ENCODE data around the gene GPC4. TPM values are rescaled to one million over a fixed set of nuclear protein-coding genes. Genes with fewer than 3 reads are reported as not detected.

GPC4 gene
- total and polyA plus RNA-seq, 2 donors (not counting 3 experiments of a cell fraction or from before 2014, with no cell fraction given): 0.20 TPM; not detected in 1

- intact Hi-C loops (cut with micrococcal nuclease) (no loop called here), dilution Hi-C loops (cut with MboI; ENCODE audit: extremely low pct_ligation_motif_present, low sequenced_read_pairs) (no loop called here)
- ChIA-PET POLR2A (no interaction called here), CTCF (no interaction called here)
- BruUV-seq (replicated peaks): no TSS peak
- no peaks in the 10 kb centered on the region for H4K20me1 ChIP-seq (replicated peaks; ENCODE audit: control insufficient read depth, extremely low read depth, insufficient read depth, low read length)
- no peak for DNase-seq (ENCODE audit: low read depth, low spot score)
- H3K9me1 ChIP-seq (replicated peaks; ENCODE audit: control insufficient read depth, extremely low read depth, insufficient read depth, low read length): no peaks in the 10 kb centered on the region
- H3K27ac ChIP-seq (ENCODE audit: insufficient read depth, low read depth, low read length): no peak overlapping the region
- no peak overlapping the region for H2AFZ ChIP-seq (ENCODE audit: low read depth, low read length)
- TF ChIP-seq CTCF (IDR thresholded peaks at IDR 0.05; ENCODE audit: extremely low read depth in 1 of 2, insufficient read depth in 1 of 2, low read depth in 1 of 2, low read length in 2 of 2) (no peak), MYC (IDR thresholded peaks at IDR 0.05; ENCODE audit: low read depth, low read length) (no peak), JUN (IDR thresholded peaks at IDR 0.05; ENCODE audit: borderline replicate concordance, insufficient read depth, insufficient read length, low read depth) (no peak), EZH2 (IDR thresholded peaks at IDR 0.05; ENCODE audit: borderline replicate concordance, low read depth, low read length, severe bottlenecking) (no peak), FOS (IDR thresholded peaks at IDR 0.05; ENCODE audit: borderline replicate concordance, insufficient read depth, low read length) (no peak), GATA2 (IDR thresholded peaks at IDR 0.05; ENCODE audit: insufficient read depth, insufficient read length, low read depth, low read length) (no peak), POLR2A (IDR thresholded peaks at IDR 0.05; ENCODE audit: low read depth, low read length) (no peak), MAX (IDR thresholded peaks at IDR 0.05; ENCODE audit: insufficient read depth, insufficient read length) (no peak), POLR2AphosphoS5 (IDR thresholded peaks at IDR 0.05; ENCODE audit: insufficient read depth, low read depth, low read length) (no peak)
- H3K9ac ChIP-seq (replicated peaks; ENCODE audit: extremely low read depth, insufficient read depth, low read length): no peak overlapping the region
- FAIRE-seq: no peak
- H3K27me3 ChIP-seq (ENCODE audit: control insufficient read depth in 2 of 2, insufficient read depth in 2 of 2, low read length in 2 of 2): no peaks in the 10 kb centered on the region
- no peaks in the 10 kb centered on the region for H3K79me2 ChIP-seq (ENCODE audit: control insufficient read depth, insufficient read depth, low read length)
- H3K36me3 ChIP-seq (ENCODE audit: control insufficient read depth in 2 of 2, extremely low read depth in 1 of 2, insufficient read depth in 2 of 2, low read length in 2 of 2): no peaks in the 10 kb centered on the region
- H3K4me2 ChIP-seq (ENCODE audit: insufficient read depth, low read length): no peak overlapping the region
- H3K9me3 ChIP-seq (replicated peaks; ENCODE audit: control insufficient read depth, insufficient read depth, low read length): no peaks in the 10 kb centered on the region
- H3K4me3 ChIP-seq (replicated peaks in 1 of 3; ENCODE audit: insufficient read depth in 1 of 3, low read depth in 1 of 3, low read length in 3 of 3): no peak overlapping the region
- H3K4me1 ChIP-seq (ENCODE audit: control insufficient read depth, extremely low read depth, insufficient read depth, low read length): no peaks in the 10 kb centered on the region
Measured at GRCh38 chrX:133362538-133362937, 52.8 kb downstream of the GPC4 start.

All from endothelial cell of umbilical vein (primary cell).